PC-9 (cell line): Measurements from ENCODE around the gene PDK3. TPM values are rescaled to one million over a fixed set of nuclear protein-coding genes. Genes with fewer than 3 reads are reported as not detected.

Experiments used
- BruUV-seq: library from RNA; stranded (reverse); fragments of 400-500 nt; replicated peaks from 2 replicates; lab custom pipeline; 2021; lab: Mats Ljungman, UMichigan
- CTCF ChIA-PET: fragments of 300-600 bp; sonication (Branson Sonifier 250); formaldehyde crosslinking; loops from one replicate; lab custom pipeline; 2022; ENCODE audit warnings: antibody characterized with exemption; lab: Charles Lee
- POLR2A ChIA-PET: fragments of 300-600 bp; sonication (Branson Sonifier 250); formaldehyde crosslinking; loops from one replicate; lab custom pipeline; 2022; ENCODE audit warnings: antibody characterized with exemption; ENCODE audit not compliant: unreplicated experiment; lab: Charles Lee
- DNase-seq, 2 experiments: peaks; one replicate each; pipeline versions ENCODE4 v3.0.0 to v3.0.0-alpha.2; 2015 to 2022; ENCODE audit warnings: mixed read lengths in 1 of 2
- H2AFZ ChIP-seq: fragments of 200-600 bp; sonication (generic); 2 replicates; pipeline ENCODE4 v1.8.1; 2017; ENCODE audit warnings: antibody characterized with exemption
- H3F3A ChIP-seq: fragments of 200-600 bp; sonication (generic); 2 replicates; pipeline ENCODE4 v1.8.1; 2017; ENCODE audit warnings: antibody characterized with exemption, mild to moderate bottlenecking, low read depth; ENCODE audit not compliant: insufficient read depth
- H3K27ac ChIP-seq: fragments of 200-600 bp; sonication (generic); 2 replicates; pipeline ENCODE4 v1.6.1; 2016; ENCODE audit warnings: mixed run types
- H3K27me3 ChIP-seq: fragments of 200-600 bp; sonication (generic); 2 replicates; pipeline ENCODE4 v1.6.1; 2016; ENCODE audit warnings: low read depth, mixed run types; ENCODE audit not compliant: insufficient read depth
- H3K36me3 ChIP-seq: fragments of 200-600 bp; sonication (generic); 2 replicates; pipeline ENCODE4 v1.6.1; 2016; ENCODE audit warnings: low read depth, mixed run types
- H3K4me1 ChIP-seq: fragments of 200-600 bp; sonication (generic); replicated peaks from 2 replicates; pipeline ENCODE4 v1.6.1; 2016; ENCODE audit warnings: mixed run types; ENCODE audit not compliant: insufficient read depth
- H3K4me2 ChIP-seq: fragments of 200-600 bp; sonication (generic); 2 replicates; pipeline ENCODE4 v1.6.1; 2017; ENCODE audit warnings: mixed run types
- H3K4me3 ChIP-seq: fragments of 200-600 bp; sonication (generic); 2 replicates; pipeline ENCODE4 v1.6.1; 2016; ENCODE audit warnings: mixed run types
- H3K79me2 ChIP-seq: fragments of 200-600 bp; sonication (generic); 2 replicates; pipeline ENCODE4 v1.6.1; 2017; ENCODE audit warnings: low read depth, mixed run types
- H3K9me2 ChIP-seq: fragments of 200-600 bp; sonication (generic); 2 replicates; pipeline ENCODE4 v1.8.1; 2017; ENCODE audit warnings: mild to moderate bottlenecking; ENCODE audit not compliant: insufficient read depth
- H3K9me3 ChIP-seq: fragments of 200-600 bp; sonication (generic); 2 replicates; pipeline ENCODE4 v1.8.1; 2016; ENCODE audit warnings: low read depth; ENCODE audit not compliant: insufficient read depth
- H4K20me1 ChIP-seq: fragments of 200-600 bp; sonication (generic); 2 replicates; pipeline ENCODE4 v1.8.1; 2017; ENCODE audit not compliant: insufficient read depth
- CTCF ChIP-seq: fragments of 200-600 bp; sonication (generic); conservative IDR thresholded peaks from 2 replicates; pipeline ENCODE4 v1.6.1; 2017; ENCODE audit warnings: mixed run types, antibody characterized with exemption, mild to moderate bottlenecking, moderate library complexity
- EZH2 ChIP-seq: fragments of 200-600 bp; sonication (generic); IDR thresholded peaks from 2 replicates; pipeline ENCODE4 v1.8.0; 2017; ENCODE audit warnings: antibody characterized with exemption, low read depth
- intact Hi-C: fragments of 100-400 bp; cut with micrococcal nuclease; formaldehyde crosslinking; loops from one replicate; pipeline ENCODE4 v1.10.0; 2022; ENCODE audit not compliant: unreplicated experiment
- total RNA-seq: library from RNA; stranded (reverse); gene quantifications from 2 replicates; pipeline ENCODE4 v1.2.3, GENCODE V29; 2021

The PDK3 gene
- total RNA-seq, 1 experiment from 2014 or later: 19.4 TPM

- no peaks in the 10 kb centered on the region for H3K9me2 ChIP-seq
- CTCF ChIA-PET: interaction anchor here (0.5 to 0.6 kb wide), 2 partner anchors 96 to 410 kb away, joined by 3 to 5 read pairs; no protein-coding TSS in a partner anchor
- no peaks in the 10 kb centered on the region for H3K9me3 ChIP-seq
- H3K36me3 ChIP-seq: no peaks in the 10 kb centered on the region
- H3K79me2 ChIP-seq: no peaks in the 10 kb centered on the region
- H3K27me3 ChIP-seq: no peaks in the 10 kb centered on the region
- POLR2A ChIA-PET: interaction anchor here (0.5 kb wide), 1 partner anchor 199 kb away, joined by 3 read pairs; the partner anchor contains the start of gene POLA1
- peak; percentile 26 to 37 for DNase-seq
- peaks cover 24% of the 10 kb centered on the region for H3K4me1 ChIP-seq
- intact Hi-C loops: loop anchor here (10.0 kb wide), 2 partner anchors 240 to 410 kb away; no protein-coding TSS in a partner anchor
- TF ChIP-seq CTCF (no peak), EZH2 (no peak)
- H2AFZ ChIP-seq: no peak overlapping the region
- H3K27ac ChIP-seq: no peak overlapping the region
- no peaks in the 10 kb centered on the region for H4K20me1 ChIP-seq
- no TSS peak for BruUV-seq
- H3K4me2 ChIP-seq: peak overlapping the region; percentile 40; the same call in 1 of the 2 replicates
- no peaks in the 10 kb centered on the region for H3F3A ChIP-seq
- H3K4me3 ChIP-seq: no peak overlapping the region
These were observed 29.6 kb downstream of the PDK3 start for GRCh38 chrX:24494647-24495075.

GRCh38 chrX:24495700-24496099 is 30.6 kb downstream of the PDK3 start:
- Histone ChIP-seq H3K79me2 (no peaks in the 10 kb centered on the region), H3K9me2 (no peaks in the 10 kb centered on the region), H3K36me3 (no peaks in the 10 kb centered on the region), H3K27ac (no peak overlapping the region), H3K4me2 (no peak overlapping the region), H3K9me3 (no peaks in the 10 kb centered on the region), H3K27me3 (no peaks in the 10 kb centered on the region), H4K20me1 (no peaks in the 10 kb centered on the region), H3K4me1 (peaks cover 24% of the 10 kb centered on the region), H3K4me3 (no peak overlapping the region), H3F3A (no peaks in the 10 kb centered on the region), H2AFZ (no peak overlapping the region)
- intact Hi-C loops: loop anchor here (10.0 kb wide), 2 partner anchors 241 to 411 kb away; no protein-coding TSS in a partner anchor
- BruUV-seq: no TSS peak
- DNase-seq: no peak
- ChIA-PET POLR2A (no interaction called here), CTCF (no interaction called here)
- TF ChIP-seq CTCF (no peak), EZH2 (no peak)

- no peaks in the 10 kb centered on the region for H3F3A ChIP-seq
- no peaks in the 10 kb centered on the region for H3K9me3 ChIP-seq
- no peaks in the 10 kb centered on the region for H3K36me3 ChIP-seq
- H3K9me2 ChIP-seq: no peaks in the 10 kb centered on the region
- H3K27ac ChIP-seq: no peak overlapping the region
- H3K4me3 ChIP-seq: no peak overlapping the region
- no peak overlapping the region for H2AFZ ChIP-seq
- H3K27me3 ChIP-seq: no peaks in the 10 kb centered on the region
- H3K4me2 ChIP-seq: no peak overlapping the region
- no TSS peak for BruUV-seq
- H3K4me1 ChIP-seq: peaks cover 17% of the 10 kb centered on the region
- no peaks in the 10 kb centered on the region for H3K79me2 ChIP-seq
- POLR2A ChIA-PET: no interaction called here
- intact Hi-C loops: loop anchor here (10.0 kb wide), 2 partner anchors 243 to 413 kb away; no protein-coding TSS in a partner anchor
- no peaks in the 10 kb centered on the region for H4K20me1 ChIP-seq
- CTCF ChIA-PET: interaction anchor here (0.6 to 2.4 kb wide), 4 partner anchors 89 to 239 kb away, joined by 3 to 14 read pairs (median 5); no protein-coding TSS in a partner anchor
- TF ChIP-seq CTCF (no peak), EZH2 (no peak)
- no peak for DNase-seq
These were observed 33.1 kb downstream of the PDK3 start for GRCh38 chrX:24498181-24498580.
